SK-N-SH (cell line): ENCODE measurements around the gene KRTAP4-4. TPM values are rescaled to one million over a fixed set of nuclear protein-coding genes. Genes with fewer than 3 reads are reported as not detected.
"Not testable (repeated sequence)": the region's sequence is repeated elsewhere in the genome, so short reads cannot be mapped to it uniquely, and the experiment has no call there.

ENCODE experiments used
- CTCF ChIA-PET: fragments of 300-600, 350-600 bp; formaldehyde crosslinking; extraction: SDS; loops from one replicate; lab custom pipeline; 2021; lab: Yijun Ruan, JAX
- POLR2A ChIA-PET: fragments of 350-600 bp; sonication (Branson Sonifier 250); formaldehyde crosslinking; extraction: SDS; loops from one replicate; lab custom pipeline; 2020; ENCODE audit warnings: antibody characterized with exemption, inconsistent platforms; lab: Yijun Ruan, JAX
- DNase-seq: peaks from one replicate; pipeline ENCODE4 v3.0.0; 2012
- H2AFZ ChIP-seq: fragments of 200-600 bp; sonication (generic); 2 replicates; pipeline ENCODE4 v1.8.1; 2016; ENCODE audit warnings: antibody characterized with exemption, mild to moderate bottlenecking, low read depth
- H3F3A ChIP-seq: fragments of 200-600 bp; sonication (generic); replicated peaks from 2 replicates; pipeline ENCODE3; 2016; ENCODE audit warnings: antibody characterized with exemption, mild to moderate bottlenecking; ENCODE audit not compliant: insufficient read depth
- H3K27ac ChIP-seq, 2 experiments: fragments of 200-500 bp in 1 of 2; fragments of 200-600 bp in 1 of 2; sonication (Bioruptor generic) in 1 of 2; sonication (generic), shearing (Covaris generic) in 1 of 2; 2 replicates each; pipeline versions ENCODE4 v1.5.1 to v1.6.1; 2014 to 2016; ENCODE audit warnings: low read depth in 2 of 2, inconsistent platforms in 1 of 2, low read length in 1 of 2, mild to moderate bottlenecking in 1 of 2, mixed read lengths in 1 of 2
- H3K27me3 ChIP-seq: fragments of 200-600 bp; sonication (generic), shearing (Covaris generic); 2 replicates; pipeline ENCODE4 v1.6.1; 2016; ENCODE audit warnings: mixed run types; ENCODE audit not compliant: insufficient read depth
- H3K36me3 ChIP-seq, 2 experiments: fragments of 200-500 bp in 1 of 2; fragments of 200-600 bp in 1 of 2; sonication (Bioruptor generic) in 1 of 2; sonication (generic) in 1 of 2; replicated peaks in 1 of 2; 2 replicates each; pipeline versions ENCODE3 to v1.5.1; 2014 to 2016; ENCODE audit warnings: low read length in 1 of 2, mild to moderate bottlenecking in 1 of 2; ENCODE audit not compliant: insufficient read depth in 2 of 2, control insufficient read depth in 1 of 2
- H3K4me1 ChIP-seq, 2 experiments: fragments of 200-500 bp in 1 of 2; fragments of 200-600 bp in 1 of 2; sonication (Bioruptor generic) in 1 of 2; sonication (generic), shearing (Covaris generic) in 1 of 2; 2 replicates each; pipeline versions ENCODE4 v1.5.1 to v1.6.1; 2014 to 2016; ENCODE audit warnings: low read depth in 1 of 2, low read length in 1 of 2, mixed run types in 1 of 2; ENCODE audit not compliant: insufficient read depth in 2 of 2, control insufficient read depth in 1 of 2
- H3K4me2 ChIP-seq: fragments of 200-600 bp; sonication (generic), shearing (Covaris generic); 2 replicates; pipeline ENCODE4 v1.6.1; 2017; ENCODE audit warnings: mixed run types
- H3K4me3 ChIP-seq, 2 experiments: fragments of 200-500 bp in 1 of 2; fragments of 200-600 bp in 1 of 2; sonication (Bioruptor generic) in 1 of 2; sonication (generic), shearing (Covaris generic) in 1 of 2; 2 replicates each; pipeline versions ENCODE4 v1.5.1 to v1.8.1; 2014 to 2016; ENCODE audit warnings: low read depth in 2 of 2, inconsistent platforms in 1 of 2, low read length in 1 of 2, mild to moderate bottlenecking in 1 of 2, mixed read lengths in 1 of 2, moderate library complexity in 1 of 2
- H3K79me2 ChIP-seq: fragments of 200-600 bp; sonication (generic); 2 replicates; pipeline ENCODE4 v1.8.1; 2017; ENCODE audit warnings: mild to moderate bottlenecking; ENCODE audit not compliant: insufficient read depth
- H3K9ac ChIP-seq: fragments of 200-600 bp; sonication (generic); 2 replicates; pipeline ENCODE4 v1.6.1; 2017; ENCODE audit warnings: mixed run types
- H3K9me2 ChIP-seq: fragments of 200-600 bp; sonication (generic); 2 replicates; pipeline ENCODE4 v1.6.1; 2017; ENCODE audit warnings: mixed run types
- H3K9me3 ChIP-seq: fragments of 200-600 bp; sonication (generic); 2 replicates; pipeline ENCODE4 v1.6.1; 2017; ENCODE audit warnings: mixed run types, mild to moderate bottlenecking, moderate library complexity
- H4K20me1 ChIP-seq: fragments of 200-600 bp; sonication (generic); 2 replicates; pipeline ENCODE4 v1.6.1; 2017; ENCODE audit warnings: mild to moderate bottlenecking, mixed run types; ENCODE audit not compliant: insufficient read depth
- CHD2 ChIP-seq: fragments of 150-350 bp; IDR thresholded peaks from 2 replicates; pipeline ENCODE4 v1.6.1; 2018; ENCODE audit warnings: low read length; ENCODE audit not compliant: partially characterized antibody
- EP300 ChIP-seq, 2 experiments: IDR thresholded peaks; 2 replicates each; pipeline versions ENCODE4 v1.4.0 to v1.6.1; 2012; ENCODE audit warnings: borderline replicate concordance in 1 of 2, low read depth in 1 of 2, low read length in 1 of 2
- FOXJ3 ChIP-seq: sonication (generic); formaldehyde crosslinking; IDR thresholded peaks from 2 replicates; pipeline ENCODE4 v1.5.1; 2020; ENCODE audit warnings: mild to moderate bottlenecking, missing genetic modification reagents
- FOXM1 ChIP-seq: IDR thresholded peaks from 2 replicates; pipeline ENCODE4 v1.4.0; 2012; ENCODE audit warnings: low read depth, mild to moderate bottlenecking
- GABPA ChIP-seq: IDR thresholded peaks from 2 replicates; pipeline ENCODE4 v1.4.0; 2012; ENCODE audit warnings: low read depth, mild to moderate bottlenecking
- JUND ChIP-seq: IDR thresholded peaks from 2 replicates; pipeline ENCODE4 v1.4.0; 2012
- MEF2A ChIP-seq: IDR thresholded peaks from 2 replicates; pipeline ENCODE4 v1.4.0; 2012; ENCODE audit warnings: low read depth, borderline replicate concordance
- NFIC ChIP-seq: IDR thresholded peaks from 2 replicates; pipeline ENCODE4 v1.4.0; 2012; ENCODE audit warnings: borderline replicate concordance
- NRF1 ChIP-seq: IDR thresholded peaks from 2 replicates; pipeline ENCODE4 v1.6.1; 2012; ENCODE audit warnings: low read depth, mild to moderate bottlenecking, low read length
- POLR2AphosphoS5 ChIP-seq: IDR thresholded peaks from 2 replicates; pipeline ENCODE4 v1.6.1; 2012; ENCODE audit warnings: low read depth, low read length
- RCOR1 ChIP-seq: fragments of 150-350 bp; IDR thresholded peaks from 2 replicates; pipeline ENCODE4 v1.6.1; 2017; ENCODE audit warnings: antibody characterized with exemption, low read length
- TCF12 ChIP-seq: IDR thresholded peaks from 2 replicates; pipeline ENCODE4 v1.4.0; 2012
- YY1 ChIP-seq: IDR thresholded peaks from 2 replicates; pipeline ENCODE4 v1.4.0; 2012; ENCODE audit warnings: low read depth, mild to moderate bottlenecking
- WGBS: methylation state at CpG from one replicate; pipeline ENCODE4 v1.1.6; 2017; ENCODE audit warnings: low lambda C conversion rate; 5-methylcytosine and 5-hydroxymethylcytosine counted together
- polyA plus RNA-seq, 3 experiments: library from polyadenylated mRNA; depleted of rRNA; stranded (reverse); fragments of >200 nt; gene quantifications; 2 replicates each; pipeline ENCODE4 v1.2.3, GENCODE V29; 2012
- TF ChIP-seq, protein P1 (sequence below): IDR thresholded peaks from 2 replicates; pipeline ENCODE4 v1.4.0; 2012; ENCODE audit warnings: low read depth, borderline replicate concordance
- TF ChIP-seq, protein P2 (sequence below): fragments of 150-350 bp; IDR thresholded peaks from 2 replicates; pipeline ENCODE4 v1.6.1; 2016; ENCODE audit warnings: mild to moderate bottlenecking, low read depth, low read length
- TF ChIP-seq, protein P3 (sequence below): fragments of 200-600 bp; sonication (generic); IDR thresholded peaks from 2 replicates; pipeline ENCODE4 v1.6.1; 2017; ENCODE audit warnings: antibody characterized with exemption, mild to moderate bottlenecking, moderate library complexity
- TF ChIP-seq, protein P4 (sequence below): IDR thresholded peaks from 2 replicates; pipeline ENCODE4; 2012
- TF ChIP-seq, protein P5 (sequence below): IDR thresholded peaks from 2 replicates; pipeline ENCODE4 v1.6.1; 2012; ENCODE audit warnings: mild to moderate bottlenecking, low read depth, low read length, moderate library complexity

KRTAP4-4 gene
- polyA plus RNA-seq, 1 of the 3 experiments (the other 2 are of a cell fraction): not detected

DNA sequence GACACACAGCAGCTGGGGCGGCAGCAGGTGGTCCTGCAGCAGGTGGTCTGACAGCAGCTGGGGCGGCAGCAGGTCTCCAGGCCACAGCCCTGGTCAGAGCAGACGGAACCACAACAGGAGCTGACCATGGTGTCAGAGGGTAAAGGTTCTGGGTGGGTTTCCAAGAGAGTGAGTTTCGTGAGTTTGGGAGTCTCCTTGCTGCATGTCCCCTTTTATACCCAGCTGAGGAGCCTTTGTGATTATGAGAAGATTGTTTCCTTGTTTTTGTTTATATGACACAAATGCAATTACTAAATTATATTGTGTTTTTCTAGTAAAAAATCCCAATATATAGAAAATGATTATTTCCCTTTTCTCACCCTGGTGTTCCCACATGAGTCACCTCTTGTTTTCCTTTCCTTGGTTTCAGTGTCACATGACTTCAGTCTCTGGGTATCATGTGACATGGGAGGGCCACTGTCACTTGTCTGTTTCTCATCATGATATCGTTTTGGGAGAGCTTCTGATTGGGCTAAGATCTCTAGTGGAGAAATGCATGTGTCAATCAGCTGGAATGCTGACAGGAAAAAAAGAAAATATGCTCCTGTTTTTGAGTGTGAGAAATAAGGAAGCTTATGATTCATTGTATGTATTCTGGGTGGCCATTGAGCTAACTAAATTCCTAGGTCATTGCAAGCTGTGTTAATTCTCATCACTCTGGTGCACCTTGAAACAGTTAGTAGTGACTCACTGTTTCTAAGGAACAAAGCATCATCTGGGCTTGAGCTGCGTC, 20.0 kb downstream of the KRTAP4-4 start, which contains the start of gene KRTAP4-6:
KRTAP4-6 (minus strand) TSS at position 185 of the 772 bp plus-strand sequence; CDS start at position 128, 57 bp downstream.
- no peak for DNase-seq
- H3K9me3 ChIP-seq: 0 out of 2 replicates have a peak, but pooled peaks cover 5% of the 10 kb centered on the region
- ChIA-PET POLR2A (no interaction called here), CTCF (no interaction called here)
- WGBS: 15% methylated on average over 4 of the region's 6 CpGs
- no peak within 1 kb of the TSS for H3K9ac ChIP-seq
- H3K4me1 ChIP-seq: no peaks in the 10 kb centered on the region
- TF ChIP-seq TCF12 (no peak), YY1 (no peak), RCOR1 (no peak), EP300 (IDR thresholded peaks at IDR 0.05; ENCODE audit: borderline replicate concordance in 1 of 2, low read depth in 1 of 2, low read length in 1 of 2) (no peak), GABPA (no peak), JUND (no peak), NRF1 (no peak), POLR2AphosphoS5 (no peak), NFIC (no peak), FOXJ3 (CRISPR knock-in tag) (no peak), FOXM1 (no peak), MEF2A (no peak), CHD2 (no peak)
- TF ChIP-seq, protein P1, sequence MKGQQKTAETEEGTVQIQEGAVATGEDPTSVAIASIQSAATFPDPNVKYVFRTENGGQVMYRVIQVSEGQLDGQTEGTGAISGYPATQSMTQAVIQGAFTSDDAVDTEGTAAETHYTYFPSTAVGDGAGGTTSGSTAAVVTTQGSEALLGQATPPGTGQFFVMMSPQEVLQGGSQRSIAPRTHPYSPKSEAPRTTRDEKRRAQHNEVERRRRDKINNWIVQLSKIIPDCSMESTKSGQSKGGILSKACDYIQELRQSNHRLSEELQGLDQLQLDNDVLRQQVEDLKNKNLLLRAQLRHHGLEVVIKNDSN: no peak; the same call in 1 of the 2 replicates
- TF ChIP-seq, protein P2, sequence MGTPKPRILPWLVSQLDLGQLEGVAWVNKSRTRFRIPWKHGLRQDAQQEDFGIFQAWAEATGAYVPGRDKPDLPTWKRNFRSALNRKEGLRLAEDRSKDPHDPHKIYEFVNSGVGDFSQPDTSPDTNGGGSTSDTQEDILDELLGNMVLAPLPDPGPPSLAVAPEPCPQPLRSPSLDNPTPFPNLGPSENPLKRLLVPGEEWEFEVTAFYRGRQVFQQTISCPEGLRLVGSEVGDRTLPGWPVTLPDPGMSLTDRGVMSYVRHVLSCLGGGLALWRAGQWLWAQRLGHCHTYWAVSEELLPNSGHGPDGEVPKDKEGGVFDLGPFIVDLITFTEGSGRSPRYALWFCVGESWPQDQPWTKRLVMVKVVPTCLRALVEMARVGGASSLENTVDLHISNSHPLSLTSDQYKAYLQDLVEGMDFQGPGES: no peak
- TF ChIP-seq, protein P3, sequence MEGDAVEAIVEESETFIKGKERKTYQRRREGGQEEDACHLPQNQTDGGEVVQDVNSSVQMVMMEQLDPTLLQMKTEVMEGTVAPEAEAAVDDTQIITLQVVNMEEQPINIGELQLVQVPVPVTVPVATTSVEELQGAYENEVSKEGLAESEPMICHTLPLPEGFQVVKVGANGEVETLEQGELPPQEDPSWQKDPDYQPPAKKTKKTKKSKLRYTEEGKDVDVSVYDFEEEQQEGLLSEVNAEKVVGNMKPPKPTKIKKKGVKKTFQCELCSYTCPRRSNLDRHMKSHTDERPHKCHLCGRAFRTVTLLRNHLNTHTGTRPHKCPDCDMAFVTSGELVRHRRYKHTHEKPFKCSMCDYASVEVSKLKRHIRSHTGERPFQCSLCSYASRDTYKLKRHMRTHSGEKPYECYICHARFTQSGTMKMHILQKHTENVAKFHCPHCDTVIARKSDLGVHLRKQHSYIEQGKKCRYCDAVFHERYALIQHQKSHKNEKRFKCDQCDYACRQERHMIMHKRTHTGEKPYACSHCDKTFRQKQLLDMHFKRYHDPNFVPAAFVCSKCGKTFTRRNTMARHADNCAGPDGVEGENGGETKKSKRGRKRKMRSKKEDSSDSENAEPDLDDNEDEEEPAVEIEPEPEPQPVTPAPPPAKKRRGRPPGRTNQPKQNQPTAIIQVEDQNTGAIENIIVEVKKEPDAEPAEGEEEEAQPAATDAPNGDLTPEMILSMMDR: no peak
- TF ChIP-seq, protein P4, sequence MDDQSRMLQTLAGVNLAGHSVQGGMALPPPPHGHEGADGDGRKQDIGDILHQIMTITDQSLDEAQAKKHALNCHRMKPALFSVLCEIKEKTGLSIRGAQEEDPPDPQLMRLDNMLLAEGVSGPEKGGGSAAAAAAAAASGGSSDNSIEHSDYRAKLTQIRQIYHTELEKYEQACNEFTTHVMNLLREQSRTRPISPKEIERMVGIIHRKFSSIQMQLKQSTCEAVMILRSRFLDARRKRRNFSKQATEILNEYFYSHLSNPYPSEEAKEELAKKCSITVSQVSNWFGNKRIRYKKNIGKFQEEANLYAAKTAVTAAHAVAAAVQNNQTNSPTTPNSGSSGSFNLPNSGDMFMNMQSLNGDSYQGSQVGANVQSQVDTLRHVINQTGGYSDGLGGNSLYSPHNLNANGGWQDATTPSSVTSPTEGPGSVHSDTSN: no peak
- TF ChIP-seq, protein P5, sequence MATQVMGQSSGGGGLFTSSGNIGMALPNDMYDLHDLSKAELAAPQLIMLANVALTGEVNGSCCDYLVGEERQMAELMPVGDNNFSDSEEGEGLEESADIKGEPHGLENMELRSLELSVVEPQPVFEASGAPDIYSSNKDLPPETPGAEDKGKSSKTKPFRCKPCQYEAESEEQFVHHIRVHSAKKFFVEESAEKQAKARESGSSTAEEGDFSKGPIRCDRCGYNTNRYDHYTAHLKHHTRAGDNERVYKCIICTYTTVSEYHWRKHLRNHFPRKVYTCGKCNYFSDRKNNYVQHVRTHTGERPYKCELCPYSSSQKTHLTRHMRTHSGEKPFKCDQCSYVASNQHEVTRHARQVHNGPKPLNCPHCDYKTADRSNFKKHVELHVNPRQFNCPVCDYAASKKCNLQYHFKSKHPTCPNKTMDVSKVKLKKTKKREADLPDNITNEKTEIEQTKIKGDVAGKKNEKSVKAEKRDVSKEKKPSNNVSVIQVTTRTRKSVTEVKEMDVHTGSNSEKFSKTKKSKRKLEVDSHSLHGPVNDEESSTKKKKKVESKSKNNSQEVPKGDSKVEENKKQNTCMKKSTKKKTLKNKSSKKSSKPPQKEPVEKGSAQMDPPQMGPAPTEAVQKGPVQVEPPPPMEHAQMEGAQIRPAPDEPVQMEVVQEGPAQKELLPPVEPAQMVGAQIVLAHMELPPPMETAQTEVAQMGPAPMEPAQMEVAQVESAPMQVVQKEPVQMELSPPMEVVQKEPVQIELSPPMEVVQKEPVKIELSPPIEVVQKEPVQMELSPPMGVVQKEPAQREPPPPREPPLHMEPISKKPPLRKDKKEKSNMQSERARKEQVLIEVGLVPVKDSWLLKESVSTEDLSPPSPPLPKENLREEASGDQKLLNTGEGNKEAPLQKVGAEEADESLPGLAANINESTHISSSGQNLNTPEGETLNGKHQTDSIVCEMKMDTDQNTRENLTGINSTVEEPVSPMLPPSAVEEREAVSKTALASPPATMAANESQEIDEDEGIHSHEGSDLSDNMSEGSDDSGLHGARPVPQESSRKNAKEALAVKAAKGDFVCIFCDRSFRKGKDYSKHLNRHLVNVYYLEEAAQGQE: no peak
- TF ChIP-seq, all 33 proteins: peak for 0
- H3K4me3 ChIP-seq: no peak within 1 kb of the TSS
- H2AFZ ChIP-seq: no peak within 1 kb of the TSS
- H3F3A ChIP-seq: no peaks in the 10 kb centered on the region
- no peaks in the 10 kb centered on the region for H3K9me2 ChIP-seq
- no peak within 1 kb of the TSS for H3K27ac ChIP-seq
- no peaks in the 10 kb centered on the region for H3K79me2 ChIP-seq
- no peaks in the 10 kb centered on the region for H3K36me3 ChIP-seq
- H3K4me2 ChIP-seq: no peak within 1 kb of the TSS
- no peaks in the 10 kb centered on the region for H3K27me3 ChIP-seq
- no peaks in the 10 kb centered on the region for H4K20me1 ChIP-seq

DNA sequence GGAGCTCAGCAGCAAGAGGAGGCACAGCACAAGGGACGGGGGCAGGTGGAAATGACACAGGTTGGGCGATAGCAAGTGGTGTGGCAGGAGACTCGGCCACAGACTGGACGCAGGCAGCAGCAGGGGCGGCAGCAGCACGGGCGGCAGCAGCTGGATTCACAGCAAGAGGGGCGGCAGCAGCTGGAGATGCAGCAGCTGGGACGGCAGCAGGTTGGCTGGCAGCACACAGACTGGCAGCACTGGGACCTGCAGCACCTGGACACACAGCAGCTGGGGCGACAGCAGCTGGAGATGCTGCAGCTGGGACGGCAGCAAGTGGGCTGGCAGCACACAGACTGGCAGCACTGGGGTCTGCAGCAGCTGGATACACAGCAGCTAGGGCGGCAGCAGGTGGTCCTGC, 20.7 kb downstream of the KRTAP4-4 start:
- H4K20me1 ChIP-seq, H3K27ac ChIP-seq, H3K4me1 ChIP-seq, H3K36me3 ChIP-seq, H3K4me3 ChIP-seq, H2AFZ ChIP-seq, H3K9ac ChIP-seq, CTCF ChIA-PET, H3K4me2 ChIP-seq, H3K9me3 ChIP-seq, H3K27me3 ChIP-seq, H3K79me2 ChIP-seq, DNase-seq, H3F3A ChIP-seq, POLR2A ChIA-PET, H3K9me2 ChIP-seq: not testable (repeated sequence)
- WGBS: 32% methylated on average over 9 of the region's 12 CpGs
